GM12872 (cell line): Measurements from ENCODE around the gene BRCA2.

ENCODE experiments used
- TF ChIP-seq, protein P1 (sequence below): IDR thresholded peaks from 3 replicates; pipeline ENCODE4 v1.5.1; 2011; ENCODE audit warnings: low read depth, mild to moderate bottlenecking, low read length, moderate library complexity; ENCODE audit not compliant: insufficient read depth

Gene BRCA2

DNA sequence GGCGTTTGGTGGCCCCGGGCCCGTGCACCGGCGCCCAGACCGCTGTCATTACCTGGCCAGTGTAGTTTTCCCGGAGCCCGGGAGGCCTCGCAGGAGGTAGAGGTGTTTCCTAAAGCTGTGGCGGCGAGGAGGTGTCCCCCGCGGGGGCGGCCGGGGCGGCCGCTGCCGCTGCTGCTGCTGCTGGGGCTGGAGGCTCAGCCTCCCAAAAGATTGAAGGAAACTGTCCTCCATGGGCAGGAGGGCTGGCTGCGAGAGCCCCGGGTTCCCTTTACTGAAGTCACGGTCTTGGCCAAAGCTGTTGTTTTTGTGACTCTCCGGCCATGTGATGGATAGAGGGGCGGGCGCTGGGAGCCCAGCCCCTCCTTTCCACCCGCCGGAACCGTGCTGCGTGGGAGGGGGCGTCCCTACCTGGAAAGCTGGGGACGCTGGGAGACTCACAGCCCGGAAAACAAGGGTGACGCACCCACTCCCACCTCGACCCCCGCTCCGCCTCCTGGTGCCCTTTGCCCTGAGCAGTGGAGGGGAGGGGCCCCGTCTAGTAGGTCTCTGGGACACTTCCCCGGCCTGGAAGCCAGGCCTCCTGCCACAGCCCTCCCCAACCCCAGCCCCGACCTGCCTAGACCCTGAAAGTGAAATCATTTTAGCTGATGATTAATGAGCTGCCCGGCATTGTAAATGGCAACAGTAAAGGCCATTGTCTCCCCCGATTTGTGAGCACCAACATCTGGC is 112.7 kb downstream of the BRCA2 start, which contains the start of gene N4BP2L1:
Gene N4BP2L1 (minus strand): TSS at position 279 of the 729 bp plus-strand sequence. CDS start 48 bp downstream, at position 231.
- TF ChIP-seq, protein P1, sequence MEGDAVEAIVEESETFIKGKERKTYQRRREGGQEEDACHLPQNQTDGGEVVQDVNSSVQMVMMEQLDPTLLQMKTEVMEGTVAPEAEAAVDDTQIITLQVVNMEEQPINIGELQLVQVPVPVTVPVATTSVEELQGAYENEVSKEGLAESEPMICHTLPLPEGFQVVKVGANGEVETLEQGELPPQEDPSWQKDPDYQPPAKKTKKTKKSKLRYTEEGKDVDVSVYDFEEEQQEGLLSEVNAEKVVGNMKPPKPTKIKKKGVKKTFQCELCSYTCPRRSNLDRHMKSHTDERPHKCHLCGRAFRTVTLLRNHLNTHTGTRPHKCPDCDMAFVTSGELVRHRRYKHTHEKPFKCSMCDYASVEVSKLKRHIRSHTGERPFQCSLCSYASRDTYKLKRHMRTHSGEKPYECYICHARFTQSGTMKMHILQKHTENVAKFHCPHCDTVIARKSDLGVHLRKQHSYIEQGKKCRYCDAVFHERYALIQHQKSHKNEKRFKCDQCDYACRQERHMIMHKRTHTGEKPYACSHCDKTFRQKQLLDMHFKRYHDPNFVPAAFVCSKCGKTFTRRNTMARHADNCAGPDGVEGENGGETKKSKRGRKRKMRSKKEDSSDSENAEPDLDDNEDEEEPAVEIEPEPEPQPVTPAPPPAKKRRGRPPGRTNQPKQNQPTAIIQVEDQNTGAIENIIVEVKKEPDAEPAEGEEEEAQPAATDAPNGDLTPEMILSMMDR: no peak

DNA sequence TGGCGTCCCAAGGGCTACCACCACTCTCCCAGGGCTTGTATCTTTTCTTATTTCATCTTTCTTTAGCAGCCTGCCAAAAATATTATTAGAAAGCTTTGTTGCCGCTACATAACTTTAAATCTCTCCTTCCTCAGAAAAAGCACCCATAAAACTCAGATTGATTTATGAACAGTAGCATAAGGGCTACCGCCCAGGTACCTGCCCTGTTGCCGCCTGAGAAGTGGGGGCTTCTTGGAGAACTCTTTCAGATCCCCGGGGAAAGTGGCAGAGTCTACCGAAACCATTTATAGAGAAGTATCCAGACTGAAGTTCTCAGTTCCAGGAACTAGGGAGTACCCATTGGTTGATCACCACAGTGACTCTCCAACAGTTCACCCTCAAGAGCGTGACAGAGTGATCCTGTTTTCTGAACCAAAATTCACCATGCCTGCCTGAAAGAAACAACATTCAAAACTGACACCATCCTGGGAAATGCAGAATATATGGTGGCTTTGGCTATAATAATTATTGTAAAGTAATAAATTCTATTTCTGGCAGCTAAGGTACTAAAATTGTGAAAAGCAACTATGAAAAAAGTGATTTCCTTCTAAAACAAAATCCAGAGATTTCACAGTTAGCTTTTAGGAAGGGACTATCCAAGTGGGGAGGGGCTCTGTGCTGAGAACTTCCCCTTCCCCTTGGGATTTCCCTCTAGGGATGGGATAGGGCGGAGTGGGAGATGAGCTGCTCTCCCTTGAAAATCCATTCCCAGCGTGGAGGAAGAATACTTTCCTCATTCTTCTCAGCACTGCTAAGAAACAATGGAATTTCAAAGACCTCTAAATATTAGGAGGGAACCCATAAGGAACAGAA is 113.5 kb downstream of the BRCA2 start:
- TF ChIP-seq, protein P1: no peak

DNA sequence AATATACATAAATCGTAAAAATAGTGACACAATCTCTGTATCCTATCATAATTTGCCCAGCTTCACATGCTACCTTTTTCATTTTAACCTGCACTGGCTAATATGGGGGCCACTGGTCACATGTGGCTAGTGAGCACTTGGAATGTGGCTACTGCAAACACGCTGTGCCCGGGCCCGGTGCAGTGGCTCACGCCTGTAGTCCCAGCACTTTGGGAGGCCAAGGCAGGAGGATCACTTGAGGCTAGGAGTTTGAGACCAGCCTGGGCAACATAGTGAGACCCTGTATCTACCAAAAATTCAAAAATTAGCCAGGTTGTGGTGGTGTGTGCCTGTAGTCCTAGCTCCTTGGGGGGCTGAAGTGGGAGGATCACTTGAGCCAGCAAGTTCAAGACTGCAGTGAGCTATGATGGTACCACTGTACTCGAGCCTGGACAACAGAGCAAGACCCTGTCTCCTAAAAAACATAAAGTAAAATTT is 114.2 kb downstream of the BRCA2 start:
- TF ChIP-seq, protein P1: no peak

DNA sequence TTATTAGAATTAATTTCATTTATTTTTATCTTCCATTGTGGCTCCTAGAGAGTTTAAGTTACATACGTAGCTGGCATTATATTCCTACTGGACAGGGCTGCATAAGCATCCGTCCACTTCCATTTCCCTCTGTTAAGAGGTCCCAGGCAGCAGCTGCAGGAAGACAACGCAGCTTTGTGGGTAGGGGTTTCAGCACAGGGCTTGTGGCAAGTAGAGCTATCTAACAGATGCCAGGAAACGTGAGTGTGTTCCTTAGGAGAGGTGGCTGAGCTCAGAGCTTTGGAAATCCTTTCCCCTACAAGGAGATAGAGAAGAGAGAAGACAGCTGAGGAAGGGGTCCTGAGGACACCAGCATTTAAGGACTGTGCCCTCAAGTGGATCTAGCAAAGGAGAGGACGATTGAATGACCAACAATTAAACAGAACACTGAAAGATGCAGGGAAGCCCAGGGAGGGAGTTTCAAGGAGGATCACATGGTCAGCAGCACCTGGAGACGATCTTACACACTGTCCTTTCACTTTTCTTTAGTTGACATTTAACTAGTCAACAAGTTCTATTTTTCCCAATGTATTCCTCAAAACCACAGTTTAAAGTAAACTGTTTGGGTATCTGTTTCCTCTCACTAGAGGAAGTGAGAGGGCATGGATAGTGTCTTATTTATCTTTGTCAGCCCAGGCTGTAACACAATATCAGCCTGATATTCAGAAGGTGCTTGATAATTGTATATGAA is 114.9 kb downstream of the BRCA2 start:
- TF ChIP-seq, protein P1: no peak

DNA sequence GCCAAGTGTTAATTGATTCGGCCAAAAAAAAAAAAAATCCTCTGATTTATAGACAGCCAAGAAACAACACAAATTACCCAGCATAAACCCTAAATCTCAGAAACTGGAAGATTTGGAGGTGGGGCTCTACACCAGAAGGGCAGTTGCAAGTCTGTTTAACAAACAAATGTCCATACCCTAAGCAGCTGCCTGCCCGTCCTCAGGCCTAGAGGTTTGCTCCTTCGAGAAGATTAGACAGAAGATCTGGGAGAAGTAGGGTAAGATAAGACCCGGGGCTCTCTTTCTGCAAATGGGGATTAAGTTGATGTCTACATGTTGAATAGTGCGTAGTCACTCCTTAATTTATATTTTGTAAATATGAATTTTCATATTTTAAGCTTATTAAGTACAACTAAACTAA is 116.1 kb downstream of the BRCA2 start:
- TF ChIP-seq, protein P1: no peak

DNA sequence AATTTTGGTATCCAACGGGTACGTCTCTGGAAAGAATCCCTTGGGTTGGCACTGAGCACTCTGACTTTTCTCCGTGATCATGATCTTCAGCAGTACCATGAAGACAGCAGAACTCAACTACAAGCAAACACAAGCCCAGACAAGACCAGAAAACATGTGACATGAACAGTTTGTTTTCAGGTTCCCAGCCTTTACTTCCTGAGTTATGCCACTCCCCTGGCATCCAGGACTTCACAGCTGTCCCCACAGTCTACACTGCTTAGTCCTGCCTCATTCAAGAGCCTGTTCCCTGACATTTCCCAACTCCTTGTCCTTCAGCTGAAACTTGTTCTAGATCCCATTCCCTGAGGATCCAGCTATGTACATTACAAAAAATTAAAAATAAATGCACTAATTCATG is 117.5 kb downstream of the BRCA2 start:
- TF ChIP-seq, protein P1: no peak

DNA sequence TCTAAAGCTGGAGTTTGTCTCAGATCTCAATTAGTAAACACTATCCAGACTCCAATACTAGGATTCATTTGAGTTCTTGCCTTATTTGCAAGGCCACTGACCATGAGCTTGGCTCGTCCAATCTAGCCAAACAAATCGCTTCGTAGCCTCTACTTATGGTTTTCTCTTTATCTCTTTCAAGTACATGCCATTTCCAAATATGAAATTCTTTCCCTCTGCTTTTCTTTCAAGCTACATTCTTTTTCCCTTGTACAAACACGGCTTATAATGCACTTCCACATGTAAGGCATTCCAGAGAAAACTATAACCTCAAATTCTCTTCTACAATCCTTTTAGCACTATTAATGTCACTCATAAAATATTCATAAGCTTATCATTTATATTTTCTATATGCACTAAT is 123.6 kb downstream of the BRCA2 start:
- TF ChIP-seq, protein P1: no peak
